ENCODE measurements around the gene ACOT8.
"Not testable (repeated sequence)": the region's sequence is repeated elsewhere in the genome, so short reads cannot be mapped to it uniquely, and the experiment has no call there.

The ACOT8 gene

GRCh38 chr20:45887346-45887715 lies 30.1 kb upstream of the ACOT8 start, which contains the start of gene SPATA25:
Gene SPATA25, minus strand, starts transcription at chr20:45887622. Its CDS starts 32 bp downstream, at chr20:45887590.
- DNase-seq (ENCODE audit: low spot score), result no peak

GRCh38 chr20:45886590-45887345 lies 29.6 kb upstream of the ACOT8 start:
- DNase-seq (ENCODE audit: low spot score), result no peak

- no peak for DNase-seq (ENCODE audit: low spot score)
Observed at GRCh38 chr20:45883100-45883469, 25.9 kb upstream of the ACOT8 start.

DNA sequence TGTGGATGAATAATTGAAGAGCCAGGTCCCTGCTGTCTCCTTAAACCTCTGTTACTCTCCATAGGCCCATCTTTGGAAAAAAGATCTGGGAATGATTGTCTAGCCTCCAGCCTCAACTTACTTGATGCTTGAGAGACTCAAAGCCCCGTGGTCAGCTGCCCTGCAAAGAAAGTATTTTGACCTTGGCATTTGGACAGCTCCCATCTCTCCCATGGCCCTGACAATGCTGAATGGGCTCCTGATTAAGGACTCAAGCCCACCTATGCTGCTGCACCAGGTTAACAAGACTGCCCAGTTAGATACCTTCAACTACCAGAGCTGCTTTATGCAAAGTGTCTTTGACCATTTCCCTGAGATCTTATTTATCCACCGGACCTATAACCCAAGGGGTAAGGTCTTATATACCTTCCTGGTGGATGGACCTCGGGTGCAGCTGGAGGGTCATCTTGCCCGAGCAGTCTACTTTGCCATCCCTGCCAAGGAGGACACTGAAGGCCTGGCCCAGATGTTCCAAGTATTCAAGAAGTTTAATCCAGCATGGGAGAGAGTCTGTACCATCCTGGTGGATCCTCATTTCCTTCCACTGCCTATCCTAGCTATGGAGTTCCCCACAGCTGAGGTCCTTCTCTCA lies 25.4 kb upstream of the ACOT8 start:
- no peak for DNase-seq (ENCODE audit: low spot score)

DNA sequence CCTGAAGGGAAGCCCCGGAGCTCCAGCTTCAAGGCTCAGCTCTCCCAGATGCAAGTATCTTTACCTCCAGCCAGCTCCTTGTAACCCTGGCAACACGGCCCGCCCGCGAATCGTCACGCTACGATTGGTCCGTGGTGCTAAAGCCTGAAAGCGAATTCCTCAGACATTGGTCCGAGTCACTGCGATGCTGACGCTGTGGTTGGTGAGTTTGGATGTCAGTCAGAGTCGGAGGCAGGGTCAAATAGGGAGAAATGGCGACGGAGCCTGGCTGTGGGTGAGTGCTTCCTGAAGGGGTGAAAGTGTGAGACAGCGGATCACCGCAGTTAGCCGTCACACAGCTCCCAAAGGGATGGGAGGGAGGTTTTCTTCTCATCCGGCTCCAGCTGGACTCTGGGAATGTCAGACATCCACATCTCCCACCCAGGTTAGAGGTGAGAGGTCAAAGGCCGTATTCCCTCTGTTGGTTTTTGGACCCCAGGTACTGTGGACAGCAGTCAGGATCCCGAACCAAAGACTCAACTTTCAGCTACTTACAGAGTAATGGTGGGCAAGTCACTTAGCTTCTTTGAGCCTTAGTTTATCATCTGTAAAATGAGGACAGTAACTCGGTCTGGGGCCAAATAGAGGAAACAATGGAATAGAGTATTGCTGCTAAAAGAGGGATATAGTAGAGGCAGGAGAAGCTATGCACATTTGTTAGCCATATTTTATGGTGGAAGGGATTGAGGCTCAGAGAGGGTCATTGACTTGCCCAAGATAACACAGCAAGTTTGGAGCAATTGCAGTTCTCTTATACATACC lies 24.0 kb upstream of the ACOT8 start, which contains the start of gene ZSWIM1:
Gene ZSWIM1 (plus strand): TSS at position 240 of the 801 bp plus-strand sequence. CDS start 1,366 bp downstream, outside the sequence.
- DNase-seq (ENCODE audit: low spot score), result peak; percentile 97

DNA sequence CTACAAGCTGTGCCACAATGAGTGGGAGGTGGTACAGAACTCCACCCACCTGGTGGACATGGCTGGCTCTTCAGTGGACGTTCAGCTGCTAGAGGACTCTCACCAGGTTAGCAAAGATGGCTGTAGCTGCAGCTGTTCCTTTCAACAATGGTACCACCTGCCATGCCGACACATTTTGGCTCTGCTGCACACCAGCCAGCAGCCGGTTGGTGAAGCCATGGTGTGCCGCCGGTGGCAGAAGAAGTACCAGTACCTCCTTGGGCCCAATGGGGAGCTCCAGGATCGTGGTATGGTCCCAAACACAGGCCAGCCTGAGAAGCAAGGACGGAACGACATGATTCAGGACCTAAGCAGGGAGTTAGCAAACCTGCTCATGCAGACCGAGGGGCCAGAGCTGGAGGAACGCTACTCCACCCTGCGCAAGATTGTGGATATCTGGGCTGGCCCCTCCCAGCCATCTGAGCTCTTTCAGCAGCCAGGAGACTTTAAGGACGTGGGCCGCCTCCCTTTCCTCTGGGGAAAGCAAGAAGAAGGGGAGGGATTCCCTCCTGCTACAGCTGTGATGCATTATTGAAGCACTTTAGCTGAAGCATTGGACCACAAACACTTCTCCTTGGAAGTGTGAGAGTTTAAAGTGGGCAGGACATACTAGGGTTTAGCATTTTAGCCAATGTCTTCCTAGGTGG lies 21.0 kb upstream of the ACOT8 start:
- no peak for DNase-seq (ENCODE audit: low spot score)

- no peak for DNase-seq (ENCODE audit: low spot score)
Observed at GRCh38 chr20:45874576-45874975, 17.4 kb upstream of the ACOT8 start.

- not testable (repeated sequence) for DNase-seq (ENCODE audit: low spot score)
Observed at GRCh38 chr20:45874104-45874481, 16.9 kb upstream of the ACOT8 start.

DNA sequence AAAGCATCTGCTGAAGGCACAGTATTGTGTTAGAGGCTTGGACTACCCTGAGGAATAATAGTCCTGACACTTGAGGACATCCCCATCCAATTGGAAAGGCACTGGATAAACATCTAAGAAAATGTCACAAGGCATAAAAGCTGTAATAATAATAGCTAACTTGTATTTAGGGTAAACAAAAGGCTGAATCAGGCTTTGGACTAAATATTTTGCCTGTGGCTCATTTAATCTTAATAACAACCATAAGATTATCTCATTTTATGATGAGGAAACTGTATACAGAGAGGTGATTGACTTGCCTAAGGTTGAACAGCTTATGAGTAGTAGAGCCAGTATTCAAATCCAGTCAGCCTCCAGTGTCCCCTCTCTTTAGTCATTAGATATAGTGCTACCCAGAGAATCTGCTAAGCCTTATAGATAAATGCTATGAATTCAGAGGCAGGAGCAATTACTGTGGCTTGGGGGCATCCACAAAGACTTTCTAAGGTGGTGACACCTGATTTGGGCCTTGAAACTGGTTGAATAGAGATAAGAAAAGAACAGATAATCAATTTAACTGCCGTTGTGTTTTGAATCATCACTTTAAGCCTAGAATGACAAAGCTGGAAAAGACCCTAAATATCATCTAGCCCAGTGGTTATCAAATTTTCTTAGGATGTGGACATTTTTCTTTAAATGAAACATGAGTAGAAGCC lies 16.4 kb upstream of the ACOT8 start:
- no peak for DNase-seq (ENCODE audit: low spot score)

DNA sequence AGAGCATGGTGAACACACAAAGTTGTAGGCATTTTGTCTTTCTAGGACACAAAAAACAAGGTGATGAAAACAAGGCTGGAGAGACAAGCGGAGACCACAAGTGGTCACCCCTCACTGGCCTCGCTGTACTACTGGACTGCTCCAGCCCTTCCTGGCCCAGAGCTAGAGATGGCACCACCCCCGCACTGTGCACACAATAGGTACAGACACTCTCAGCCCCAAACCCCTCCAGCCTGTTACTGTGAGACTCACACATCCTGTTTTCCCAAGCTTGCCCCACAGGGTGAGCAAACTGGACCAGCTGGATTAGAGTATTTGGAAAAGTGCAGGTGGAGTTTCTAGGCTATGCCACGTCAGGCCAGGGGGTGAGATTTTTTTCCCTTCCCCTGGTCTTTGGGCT lies 15.4 kb upstream of the ACOT8 start:
- DNase-seq (ENCODE audit: low spot score), result no peak

DNA sequence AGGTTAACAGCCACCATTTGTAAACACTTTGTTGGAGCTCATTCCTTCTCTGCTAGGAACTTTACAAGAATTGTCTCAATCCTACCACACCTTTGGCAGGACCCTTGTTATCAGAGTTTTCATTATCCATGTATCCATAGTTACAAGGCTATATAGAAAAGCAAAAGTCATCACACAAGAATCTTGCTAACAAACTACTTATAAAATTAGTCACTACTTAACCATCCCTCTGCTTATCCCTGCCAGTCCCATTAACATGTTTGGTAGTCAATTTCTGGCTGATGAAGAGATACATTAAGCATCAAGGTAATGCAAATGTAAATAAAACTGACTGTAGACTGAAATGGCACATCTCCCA lies 10.6 kb upstream of the ACOT8 start:
- no peak for DNase-seq (ENCODE audit: low spot score)

DNA sequence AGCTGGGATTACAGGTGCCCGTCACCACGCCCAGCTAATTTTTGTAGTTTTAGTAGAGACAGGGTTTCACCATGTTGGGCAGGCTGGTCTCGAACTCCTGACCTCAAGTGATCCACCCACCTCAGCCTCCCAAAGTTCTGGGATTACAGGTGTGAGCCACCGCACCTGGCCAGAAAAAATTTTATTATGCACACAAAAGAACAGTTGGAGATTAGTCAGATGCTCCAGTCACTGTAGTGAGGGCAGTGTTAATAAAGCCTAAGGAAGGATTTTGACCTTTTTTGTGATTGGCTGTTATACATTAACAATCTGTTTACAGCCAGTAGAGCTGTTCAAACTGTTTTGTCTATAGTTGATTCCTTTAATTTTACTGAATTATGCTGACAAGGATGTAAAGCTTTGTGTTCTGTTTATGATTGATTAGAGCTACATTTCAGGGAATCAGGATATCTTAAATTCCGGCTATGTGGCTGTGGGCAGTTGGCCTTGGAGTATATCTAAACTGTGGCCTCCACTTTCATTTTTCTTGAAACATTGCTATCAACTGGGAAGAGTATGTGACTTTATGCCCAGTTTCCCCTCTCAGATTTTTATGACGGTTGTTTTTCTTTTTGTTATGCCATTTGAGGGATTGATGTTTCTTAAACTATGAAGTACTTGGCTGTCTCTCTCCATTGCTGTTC lies 10.1 kb upstream of the ACOT8 start:
- DNase-seq (ENCODE audit: low spot score), result no peak

- no peak for DNase-seq (ENCODE audit: low spot score)
Observed at GRCh38 chr20:45866454-45866853, 9.3 kb upstream of the ACOT8 start.

GRCh38 chr20:45863543-45864470 lies 6.6 kb upstream of the ACOT8 start:
- no peak for DNase-seq (ENCODE audit: low spot score)

- no peak for DNase-seq (ENCODE audit: low spot score)
Observed at GRCh38 chr20:45861221-45862075, 4.3 kb upstream of the ACOT8 start.

DNA sequence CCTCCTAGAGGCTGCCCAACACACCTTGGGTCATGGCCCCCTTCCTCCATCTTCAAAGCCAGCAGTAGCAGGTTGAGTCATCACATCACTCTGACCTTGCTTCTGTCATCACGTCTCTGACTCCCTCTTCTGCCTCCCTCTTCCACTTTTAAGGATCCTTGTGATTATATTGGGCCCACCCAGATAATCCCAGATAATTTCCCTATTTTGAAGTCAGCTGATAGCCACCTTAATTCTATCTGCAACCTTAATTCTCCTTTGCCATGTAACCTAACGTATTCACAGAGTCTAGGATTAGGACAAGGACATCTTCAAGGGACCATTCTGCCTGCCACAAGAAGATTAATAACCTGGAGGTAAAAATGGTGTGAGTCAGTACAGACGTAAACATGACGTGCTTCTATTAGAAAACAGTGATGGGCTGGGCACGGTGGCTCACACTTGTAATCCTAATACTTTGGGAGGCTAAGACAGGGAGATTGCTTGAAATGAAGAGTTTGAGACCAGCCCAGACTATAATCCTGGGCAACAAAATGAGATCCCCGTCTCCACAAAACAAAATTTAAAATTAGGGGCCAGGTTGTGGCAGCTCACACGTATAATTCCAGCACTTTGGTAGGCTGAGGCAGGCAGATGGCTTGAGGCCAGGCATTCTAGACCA lies 3.5 kb upstream of the ACOT8 start:
- no peak for DNase-seq (ENCODE audit: low spot score)

- no peak for DNase-seq (ENCODE audit: low spot score)
Observed at GRCh38 chr20:45859916-45860315, 2.7 kb upstream of the ACOT8 start.

GRCh38 chr20:45857882-45858216 lies 657 bp upstream of the ACOT8 start:
- DNase-seq (ENCODE audit: low spot score), result no peak

- no peak for DNase-seq (ENCODE audit: low spot score)
Observed at GRCh38 chr20:45853484-45853883, 3.7 kb downstream of the ACOT8 start.
